OCI-LY7 (cell line): ENCODE results near the gene MYBPC2. TPM values are rescaled to one million over a fixed set of nuclear protein-coding genes. Genes with fewer than 3 reads are reported as not detected.

Experiments used
- BruUV-seq: library from RNA; stranded (reverse); fragments of 400-500 nt; replicated peaks from 2 replicates; lab custom pipeline; 2021; lab: Mats Ljungman, UMichigan
- CTCF ChIA-PET: fragments of 300-600 bp; sonication (Branson Sonifier 250); formaldehyde crosslinking; loops from one replicate; lab custom pipeline; 2022; ENCODE audit warnings: antibody characterized with exemption; ENCODE audit not compliant: unreplicated experiment; lab: Charles Lee
- POLR2A ChIA-PET: fragments of 300-600 bp; sonication (Branson Sonifier 250); formaldehyde crosslinking; loops from one replicate; lab custom pipeline; 2022; ENCODE audit warnings: antibody characterized with exemption; lab: Charles Lee
- DNase-seq: peaks from one replicate; pipeline ENCODE4 v3.0.0-alpha.2; 2015; ENCODE audit warnings: low spot score
- H2AFZ ChIP-seq: fragments of 200-600 bp; sonication (generic), shearing (Covaris generic); 2 replicates; pipeline ENCODE4 v1.6.1; 2014; ENCODE audit warnings: mild to moderate bottlenecking, antibody characterized with exemption, low read length, moderate library complexity
- H3K27ac ChIP-seq: fragments of 200-600 bp; sonication (generic); 2 replicates; pipeline ENCODE4 v1.5.1; 2014; ENCODE audit warnings: mixed run types, low read depth, mild to moderate bottlenecking, moderate library complexity, low read length, inconsistent platforms; ENCODE audit not compliant: poor library complexity, severe bottlenecking
- H3K36me3 ChIP-seq: fragments of 200-600 bp; sonication (generic); 2 replicates; pipeline ENCODE4 v1.6.1; 2014; ENCODE audit warnings: mild to moderate bottlenecking, antibody characterized with exemption, low read length, moderate library complexity, mixed read lengths; ENCODE audit not compliant: insufficient read depth
- H3K4me1 ChIP-seq: fragments of 200-600 bp; sonication (generic); 2 replicates; pipeline ENCODE4 v1.5.1; 2014; ENCODE audit warnings: mild to moderate bottlenecking, low read length; ENCODE audit not compliant: insufficient read depth, poor library complexity, severe bottlenecking
- H3K4me2 ChIP-seq: fragments of 200-600 bp; sonication (generic); 2 replicates; pipeline ENCODE4 v1.6.1; 2014; ENCODE audit warnings: mild to moderate bottlenecking, low read length
- H3K4me3 ChIP-seq: fragments of 200-600 bp; sonication (generic); 2 replicates; pipeline ENCODE4 v1.5.1; 2014; ENCODE audit warnings: mild to moderate bottlenecking, low read depth, low read length; ENCODE audit not compliant: poor library complexity, severe bottlenecking
- H3K79me2 ChIP-seq: fragments of 200-600 bp; sonication (generic); 2 replicates; pipeline ENCODE4 v1.6.1; 2016; ENCODE audit warnings: low read depth, mild to moderate bottlenecking, low read length, moderate library complexity, mixed read lengths; ENCODE audit not compliant: insufficient read depth
- H3K9me2 ChIP-seq: fragments of 200-600 bp; sonication (generic); 2 replicates; pipeline ENCODE4 v1.6.1; 2016; ENCODE audit warnings: mild to moderate bottlenecking, low read length, mixed read lengths; ENCODE audit not compliant: insufficient read depth
- H3K9me3 ChIP-seq: fragments of 200-600 bp; sonication (generic); 2 replicates; pipeline ENCODE4 v1.6.1; 2014; ENCODE audit warnings: mild to moderate bottlenecking, mixed run types, low read length, mixed read lengths
- H4K20me1 ChIP-seq: fragments of 200-600 bp; sonication (generic); 2 replicates; pipeline ENCODE4 v1.6.1; 2014; ENCODE audit warnings: mild to moderate bottlenecking, antibody characterized with exemption, low read length, moderate library complexity, mixed read lengths; ENCODE audit not compliant: insufficient read depth
- CTCF ChIP-seq: fragments of 200-600 bp; sonication (generic); conservative IDR thresholded peaks from 2 replicates; pipeline ENCODE4 v1.5.1; 2014; ENCODE audit warnings: mild to moderate bottlenecking, antibody characterized with exemption, low read length, moderate library complexity, mixed read lengths
- EZH2phosphoT487 ChIP-seq: fragments of 200-600 bp; sonication (generic); IDR thresholded peaks from 2 replicates; pipeline ENCODE4 v1.6.1; 2018; ENCODE audit warnings: low read depth, borderline replicate concordance, mild to moderate bottlenecking, mixed run types, antibody characterized with exemption, low read length, moderate library complexity, mixed read lengths
- intact Hi-C: fragments of 100-400 bp; cut with micrococcal nuclease; formaldehyde crosslinking; loops from one replicate; pipeline ENCODE4 v1.10.0; 2022; ENCODE audit not compliant: unreplicated experiment
- total RNA-seq, 2 experiments: library from RNA; depleted of rRNA in 1 of 2; stranded (reverse); fragments of >200 nt in 1 of 2; shearing (Covaris generic) in 1 of 2; gene quantifications; 2 replicates each; pipeline ENCODE4 v1.2.3, GENCODE V29; 2014 to 2022

Gene MYBPC2
- total RNA-seq, 2 experiments from 2014 or later: 15.4 to 28.2 TPM

DNA sequence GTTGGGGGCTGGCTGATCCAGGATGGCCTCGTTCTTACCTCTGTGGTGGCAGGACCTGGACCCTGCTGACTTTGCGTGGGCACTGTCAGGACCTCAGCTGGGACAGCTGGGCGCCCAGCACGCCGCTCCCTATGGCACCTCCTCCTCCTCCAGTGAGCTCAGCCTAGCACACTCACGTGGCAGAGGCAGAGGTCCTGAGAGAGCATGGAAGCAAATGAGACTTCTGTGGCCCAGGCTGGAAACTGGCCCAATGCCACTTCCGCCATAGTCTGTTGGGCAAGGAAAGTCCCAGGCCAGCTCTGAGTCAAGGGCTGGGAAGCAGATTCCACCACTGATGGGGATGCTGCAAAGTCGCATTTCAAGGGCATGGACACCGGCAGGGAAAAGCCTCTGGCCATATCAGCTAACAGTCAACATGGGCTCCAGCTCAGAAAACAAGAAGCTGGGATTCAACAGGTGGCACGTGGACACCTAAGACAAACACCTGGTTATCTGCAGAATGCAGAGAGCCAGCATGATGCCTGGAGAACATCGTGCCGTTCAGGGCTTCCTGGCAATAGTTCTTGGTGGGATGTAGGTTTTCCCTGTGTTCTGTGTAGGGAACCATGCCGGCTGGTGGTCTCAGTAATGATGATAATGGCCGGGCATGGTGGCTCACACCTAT lies 16.7 kb downstream of the MYBPC2 start:
- POLR2A ChIA-PET: no interaction called here
- DNase-seq: no peak
- no peak overlapping the region for H2AFZ ChIP-seq
- H4K20me1 ChIP-seq: no peaks in the 10 kb centered on the region
- H3K4me2 ChIP-seq: no peak overlapping the region
- no peak for TF ChIP-seq EZH2phosphoT487
- TF ChIP-seq CTCF: no peak
- H3K36me3 ChIP-seq: peaks cover 4% of the 10 kb centered on the region; the same call in 1 of the 2 replicates
- no peak overlapping the region for H3K4me3 ChIP-seq
- no peaks in the 10 kb centered on the region for H3K9me2 ChIP-seq
- H3K4me1 ChIP-seq: no peaks in the 10 kb centered on the region
- BruUV-seq: no TSS peak
- no peaks in the 10 kb centered on the region for H3K79me2 ChIP-seq
- intact Hi-C loops: no loop called here
- H3K27ac ChIP-seq: no peak overlapping the region
- CTCF ChIA-PET: no interaction called here
- no peaks in the 10 kb centered on the region for H3K9me3 ChIP-seq

DNA sequence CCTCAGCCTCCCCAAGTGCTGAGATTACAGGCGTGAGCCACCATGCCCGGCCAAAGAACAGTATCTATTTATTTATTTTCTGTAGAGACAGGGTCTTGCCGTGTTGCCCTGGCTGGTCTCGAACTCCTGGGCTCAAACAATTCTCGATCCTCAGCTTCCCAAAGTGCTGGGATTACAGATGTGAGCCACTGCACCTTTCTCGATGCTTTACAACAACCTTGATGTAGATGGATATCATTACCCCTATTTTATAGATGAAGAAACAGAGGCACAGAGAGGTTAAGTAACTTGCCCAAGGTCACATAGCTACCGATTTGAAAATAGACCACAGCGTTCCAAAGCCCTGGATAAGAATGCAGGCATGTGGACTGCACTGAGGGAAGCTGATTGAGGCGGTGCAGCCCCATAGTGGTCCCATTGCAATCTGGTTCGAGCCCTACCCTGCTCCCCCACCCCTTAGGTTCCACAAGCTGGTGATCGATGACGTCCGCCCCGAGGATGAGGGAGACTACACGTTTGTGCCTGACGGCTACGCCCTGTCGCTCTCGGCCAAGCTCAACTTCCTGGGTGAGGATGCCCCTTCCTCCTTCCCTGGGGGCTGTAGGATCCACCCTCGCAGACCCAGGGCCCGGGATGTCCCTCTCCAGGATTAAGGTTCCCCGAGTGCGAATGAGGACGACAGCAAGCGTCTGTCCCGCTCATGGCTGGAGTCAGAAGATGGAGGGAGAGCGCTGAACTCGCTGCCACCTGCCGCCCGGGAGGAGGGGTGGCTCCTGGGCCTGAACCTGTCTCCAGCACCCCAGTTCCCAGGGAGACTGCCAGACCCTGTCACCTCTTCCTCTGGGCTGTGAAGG lies 17.9 kb downstream of the MYBPC2 start:
- CTCF ChIA-PET: interaction anchor here (0.5 kb wide), 1 partner anchor 10 kb away, joined by 3 read pairs; no protein-coding TSS in a partner anchor
- Histone ChIP-seq H3K9me2 (no peaks in the 10 kb centered on the region), H2AFZ (no peak overlapping the region), H3K79me2 (no peaks in the 10 kb centered on the region), H3K4me3 (no peak overlapping the region), H3K36me3 (peaks cover 4% of the 10 kb centered on the region; the same call in 1 of the 2 replicates), H3K27ac (no peak overlapping the region), H3K4me2 (no peak overlapping the region), H3K9me3 (no peaks in the 10 kb centered on the region), H3K4me1 (no peaks in the 10 kb centered on the region), H4K20me1 (no peaks in the 10 kb centered on the region)
- intact Hi-C loops: no loop called here
- POLR2A ChIA-PET: no interaction called here
- no peak for DNase-seq
- TF ChIP-seq EZH2phosphoT487 (no peak), CTCF (no peak)
- no TSS peak for BruUV-seq

DNA sequence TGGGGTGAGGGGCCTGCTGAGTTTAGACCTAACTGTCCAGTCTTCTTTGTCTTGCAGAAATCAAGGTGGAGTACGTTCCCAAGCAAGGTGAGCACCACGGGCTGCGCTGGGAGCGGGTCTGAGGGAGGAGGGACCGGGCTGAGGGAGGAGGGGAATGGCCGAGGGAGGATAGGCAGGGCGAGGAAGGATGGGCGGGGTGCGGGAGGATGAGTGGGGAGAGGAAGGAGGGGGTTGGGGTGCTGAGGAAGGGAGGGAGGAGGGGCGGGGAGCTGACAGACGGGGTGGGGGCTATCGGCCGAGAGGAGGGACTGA lies 18.5 kb downstream of the MYBPC2 start:
- DNase-seq: no peak
- ChIA-PET POLR2A (no interaction called here), CTCF (no interaction called here)
- Histone ChIP-seq H4K20me1 (no peaks in the 10 kb centered on the region), H3K9me2 (no peaks in the 10 kb centered on the region), H3K4me2 (no peak overlapping the region), H3K9me3 (no peaks in the 10 kb centered on the region), H3K4me1 (no peaks in the 10 kb centered on the region), H3K79me2 (no peaks in the 10 kb centered on the region), H3K36me3 (peaks cover 4% of the 10 kb centered on the region; the same call in 1 of the 2 replicates), H3K27ac (no peak overlapping the region), H2AFZ (no peak overlapping the region), H3K4me3 (no peak overlapping the region)
- BruUV-seq: no TSS peak
- intact Hi-C loops: no loop called here
- TF ChIP-seq EZH2phosphoT487 (no peak), CTCF (no peak)
